Astrocyte (in vitro differentiated cells and primary cell): ENCODE data around the gene ADARB2.

Experiments used
- CTCF ChIP-seq: IDR thresholded peaks from 2 replicates; pipeline ENCODE4 v1.5.1; 2011; ENCODE audit warnings: low read depth, mild to moderate bottlenecking, inconsistent platforms, low read length, moderate library complexity; ENCODE audit not compliant: insufficient read depth
- EZH2 ChIP-seq: IDR thresholded peaks from 2 replicates; pipeline ENCODE4 v1.6.1; 2012; ENCODE audit warnings: mild to moderate bottlenecking, low read length, inconsistent platforms; ENCODE audit not compliant: insufficient read depth

GRCh38 chr10:1685699-1686490 is 51.4 kb downstream of the ADARB2 start:
- TF ChIP-seq CTCF (no peak), EZH2 (no peak)
